Neural progenitor cell (in vitro differentiated cells): Measurements from ENCODE around the gene DNAH14. TPM values are rescaled to one million over a fixed set of nuclear protein-coding genes. Genes with fewer than 3 reads are reported as not detected.

Experiments
- DNase-seq: peaks from one replicate; pipeline ENCODE4 v3.0.0-alpha.2; 2016; ENCODE audit warnings: low spot score
- H2AFZ ChIP-seq: fragments of 200-600 bp; sonication (generic); replicated peaks from 2 replicates; pipeline ENCODE4 v1.6.1; 2016; ENCODE audit warnings: antibody characterized with exemption
- H3F3A ChIP-seq: fragments of 200-600 bp; sonication (generic); 2 replicates; pipeline ENCODE4 v1.6.1; 2016; ENCODE audit warnings: antibody characterized with exemption, low read depth
- H3K27ac ChIP-seq: fragments of 200-600 bp; sonication (generic); 2 replicates; pipeline ENCODE4 v1.5.1; 2016; ENCODE audit warnings: mild to moderate bottlenecking
- H3K27me3 ChIP-seq: fragments of 200-600 bp; sonication (generic); 2 replicates; pipeline ENCODE4 v1.6.1; 2016; ENCODE audit warnings: mild to moderate bottlenecking, moderate library complexity
- H3K36me3 ChIP-seq: fragments of 200-600 bp; sonication (generic); 2 replicates; pipeline ENCODE4 v1.5.1; 2016
- H3K4me1 ChIP-seq: fragments of 200-600 bp; sonication (generic); 2 replicates; pipeline ENCODE4 v1.6.1; 2016; ENCODE audit warnings: mixed run types
- H3K4me2 ChIP-seq: fragments of 200-600 bp; sonication (generic); 2 replicates; pipeline ENCODE4 v1.6.1; 2016
- H3K4me3 ChIP-seq: fragments of 200-600 bp; sonication (generic); 2 replicates; pipeline ENCODE4 v1.5.1; 2016
- H3K79me2 ChIP-seq: fragments of 200-600 bp; sonication (generic); 2 replicates; pipeline ENCODE4 v1.6.1; 2016; ENCODE audit warnings: low read depth
- H3K9ac ChIP-seq: fragments of 200-600 bp; sonication (generic); 2 replicates; pipeline ENCODE4 v1.6.1; 2016
- H3K9me3 ChIP-seq: fragments of 200-600 bp; sonication (generic); 2 replicates; pipeline ENCODE4 v1.5.1; 2016; ENCODE audit warnings: low read depth
- H4K20me1 ChIP-seq: fragments of 200-600 bp; sonication (generic); 2 replicates; pipeline ENCODE4 v1.6.1; 2016; ENCODE audit warnings: low read depth
- H3K27ac Mint-ChIP-seq: 3 replicates; pipeline ENCODE4 v1.8.0; 2021; ENCODE audit warnings: mixed read lengths
- H3K27me3 Mint-ChIP-seq: 2 replicates; pipeline ENCODE4 v1.8.0; 2022; ENCODE audit warnings: low read depth, mild to moderate bottlenecking, inconsistent platforms, moderate library complexity, mixed read lengths; ENCODE audit not compliant: insufficient read depth
- H3K36me3 Mint-ChIP-seq: 3 replicates; pipeline ENCODE4 v1.8.0; 2021; ENCODE audit warnings: mixed read lengths
- H3K4me1 Mint-ChIP-seq: 3 replicates; pipeline ENCODE4 v1.8.0; 2021; ENCODE audit warnings: mixed read lengths
- H3K4me3 Mint-ChIP-seq: 3 replicates; pipeline ENCODE4 v1.8.0; 2021; ENCODE audit warnings: mild to moderate bottlenecking, moderate library complexity, mixed read lengths
- H3K9me3 Mint-ChIP-seq: 3 replicates; pipeline ENCODE4 v1.8.0; 2020; ENCODE audit warnings: mixed read lengths
- CTCF ChIP-seq: fragments of 200-600 bp; sonication (generic); IDR thresholded peaks from 2 replicates; pipeline ENCODE4 v1.5.1; 2017; ENCODE audit warnings: antibody characterized with exemption, mild to moderate bottlenecking
- EZH2 ChIP-seq: fragments of 200-600 bp; sonication (generic); IDR thresholded peaks from 2 replicates; pipeline ENCODE4 v1.6.1; 2017; ENCODE audit warnings: antibody characterized with exemption, mild to moderate bottlenecking, moderate library complexity
- EZH2phosphoT487 ChIP-seq: fragments of 200-600 bp; sonication (generic); IDR thresholded peaks from 2 replicates; pipeline ENCODE4 v1.6.1; 2017; ENCODE audit warnings: antibody characterized with exemption
- total RNA-seq: library from RNA; depleted of rRNA; stranded (reverse); fragments of >200 nt; gene quantifications from 2 replicates; pipeline ENCODE4 v1.2.3, GENCODE V29; 2015; ENCODE audit warnings: low replicate concordance

DNAH14 gene
- total RNA-seq, 1 donor from 2014 or later: 118 TPM

GRCh38 chr1:225412321-225412720 is 482.8 kb downstream of the DNAH14 start:
- H3K36me3 ChIP-seq: peaks cover 18% of the 10 kb centered on the region
- TF ChIP-seq EZH2 (no peak), CTCF (no peak), EZH2phosphoT487 (no peak)
- H3K27ac ChIP-seq: no peak overlapping the region
- H3K27me3 Mint-ChIP-seq: no peaks in the 10 kb centered on the region
- no peak for DNase-seq
- H3F3A ChIP-seq: peaks cover 4% of the 10 kb centered on the region
- no peak overlapping the region for H2AFZ ChIP-seq
- H3K27ac Mint-ChIP-seq: no peak overlapping the region
- peaks cover 69% of the 10 kb centered on the region for H3K79me2 ChIP-seq
- no peaks in the 10 kb centered on the region for H3K27me3 ChIP-seq
- H3K36me3 Mint-ChIP-seq: peaks cover 60% of the 10 kb centered on the region
- H3K9me3 ChIP-seq: no peaks in the 10 kb centered on the region
- no peak overlapping the region for H3K4me2 ChIP-seq
- no peaks in the 10 kb centered on the region for H3K4me1 Mint-ChIP-seq
- H3K4me3 Mint-ChIP-seq: no peak overlapping the region
- no peak overlapping the region for H3K4me3 ChIP-seq
- no peaks in the 10 kb centered on the region for H3K9me3 Mint-ChIP-seq
- no peak overlapping the region for H3K9ac ChIP-seq
- H4K20me1 ChIP-seq: peaks cover 29% of the 10 kb centered on the region
- H3K4me1 ChIP-seq: peaks cover 6% of the 10 kb centered on the region

- H3K4me3 ChIP-seq: no peak overlapping the region
- no peak overlapping the region for H3K4me3 Mint-ChIP-seq
- no peaks in the 10 kb centered on the region for H3K9me3 ChIP-seq
- no peak overlapping the region for H3K27ac ChIP-seq
- H2AFZ ChIP-seq: no peak overlapping the region
- H3F3A ChIP-seq: peaks cover 4% of the 10 kb centered on the region
- H3K9me3 Mint-ChIP-seq: no peaks in the 10 kb centered on the region
- H3K27ac Mint-ChIP-seq: no peak overlapping the region
- H3K4me1 Mint-ChIP-seq: no peaks in the 10 kb centered on the region
- no peak overlapping the region for H3K9ac ChIP-seq
- peaks cover 33% of the 10 kb centered on the region for H4K20me1 ChIP-seq
- H3K4me2 ChIP-seq: no peak overlapping the region
- H3K27me3 ChIP-seq: no peaks in the 10 kb centered on the region
- H3K36me3 ChIP-seq: peaks cover 18% of the 10 kb centered on the region
- no peak for TF ChIP-seq EZH2phosphoT487
- no peak for TF ChIP-seq CTCF
- TF ChIP-seq EZH2: no peak
- peaks cover 63% of the 10 kb centered on the region for H3K36me3 Mint-ChIP-seq
- H3K79me2 ChIP-seq: peaks cover 69% of the 10 kb centered on the region
- no peaks in the 10 kb centered on the region for H3K27me3 Mint-ChIP-seq
- H3K4me1 ChIP-seq: peaks cover 6% of the 10 kb centered on the region
- DNase-seq: no peak
Measured at GRCh38 chr1:225412803-225413351, 483.4 kb downstream of the DNAH14 start.

GRCh38 chr1:225413708-225414375 is 484.4 kb downstream of the DNAH14 start:
- Histone ChIP-seq H3F3A (peaks cover 4% of the 10 kb centered on the region), H3K4me1 (peaks cover 6% of the 10 kb centered on the region), H3K36me3 (peaks cover 18% of the 10 kb centered on the region), H3K79me2 (peaks cover 69% of the 10 kb centered on the region), H3K27ac (no peak overlapping the region), H3K4me2 (no peak overlapping the region), H3K27me3 (no peaks in the 10 kb centered on the region), H3K4me3 (no peak overlapping the region), H3K9ac (no peak overlapping the region), H2AFZ (no peak overlapping the region), H4K20me1 (peaks cover 25% of the 10 kb centered on the region), H3K9me3 (no peaks in the 10 kb centered on the region)
- DNase-seq: no peak
- TF ChIP-seq CTCF (no peak), EZH2 (no peak), EZH2phosphoT487 (no peak)
- Mint-ChIP-seq H3K27me3 (no peaks in the 10 kb centered on the region), H3K9me3 (no peaks in the 10 kb centered on the region), H3K4me1 (peaks cover 3% of the 10 kb centered on the region), H3K4me3 (no peak overlapping the region), H3K27ac (no peak overlapping the region), H3K36me3 (peaks cover 66% of the 10 kb centered on the region)
